Sigmoid colon (tissue), 7 donors: ENCODE measurements around the gene RAVER2. TPM values are rescaled to one million over a fixed set of nuclear protein-coding genes. Genes with fewer than 3 reads are reported as not detected.

Experiments used
- DNase-seq: peaks from one replicate; pipeline ENCODE4 v3.0.0-alpha.2; 2019
- H3K27ac ChIP-seq, 4 donors: fragments of 200-600 bp; sonication (generic); one replicate each; pipeline ENCODE4 v1.5.1; 2016 to 2019; ENCODE audit warnings: mild to moderate bottlenecking in 1 of 4
- H3K27me3 ChIP-seq, 3 donors: fragments of 200-600 bp; sonication (generic); one replicate each; pipeline ENCODE4 v1.5.1; 2019; ENCODE audit warnings: mild to moderate bottlenecking in 1 of 3
- H3K36me3 ChIP-seq, 4 donors: fragments of 200-600 bp; sonication (generic); one replicate each; pipeline ENCODE4 v1.5.1; 2016 to 2019
- H3K4me1 ChIP-seq, 4 donors: fragments of 200-600 bp; sonication (generic); one replicate each; pipeline ENCODE4 v1.5.1; 2017 to 2019
- H3K4me3 ChIP-seq, 4 donors: fragments of 200-600 bp; sonication (generic); one replicate each; pipeline ENCODE4 v1.5.1; 2017 to 2019; ENCODE audit warnings: mild to moderate bottlenecking in 2 of 4, moderate library complexity in 1 of 4
- H3K9me3 ChIP-seq, 4 donors: fragments of 200-600 bp in 3 of 4; sonication (generic) in 3 of 4; one replicate each; pipeline versions ENCODE4 v1.5.1 to v1.6.1; 2013 to 2019
- EP300 ChIP-seq, 4 donors: sonication (generic); formaldehyde crosslinking; IDR thresholded peaks; one replicate each; pipeline ENCODE4 v1.6.1; 2017; ENCODE audit warnings: antibody characterized with exemption in 4 of 4
- POLR2A ChIP-seq, 2 donors: fragments of 450-650 bp; IDR thresholded peaks; one replicate each; pipeline ENCODE4 v1.6.1; 2016; ENCODE audit warnings: antibody characterized with exemption in 2 of 2, mild to moderate bottlenecking in 2 of 2, moderate library complexity in 2 of 2
- POLR2AphosphoS5 ChIP-seq, 4 donors: sonication (generic); formaldehyde crosslinking; IDR thresholded peaks; one replicate each; pipeline ENCODE4 v1.6.1; 2017; ENCODE audit warnings: antibody characterized with exemption in 4 of 4
- WGBS, 2 donors: extraction: QIAGEN DNeasy Blood & Tissue Kit; methylation state at CpG; one replicate each; pipeline ENCODE4 v1.1.7; 2013; 5-methylcytosine and 5-hydroxymethylcytosine counted together
- intact Hi-C: fragments of 100-400 bp; cut with DNase I; formaldehyde crosslinking; loops from one replicate; pipeline ENCODE4 v1.15.1; 2023
- polyA plus RNA-seq, 3 donors: library from polyadenylated mRNA; stranded (reverse); fragments of 200-250 nt; gene quantifications; one replicate each; pipeline ENCODE4 v1.2.3, GENCODE V29; 2013
- total RNA-seq, 4 donors: library from RNA; depleted of rRNA; stranded (reverse); fragments of >200 nt; gene quantifications; one replicate each; pipeline ENCODE4 v1.1.0, GENCODE V29; 2016
- TF ChIP-seq, protein P1 (sequence below), 4 experiments: fragments of 450-650 bp in 3 of 4; fragments of 200-600 bp in 1 of 4; IDR thresholded peaks; one replicate each; pipeline ENCODE4 v1.5.1; 2016 to 2019; ENCODE audit warnings: antibody characterized with exemption in 4 of 4, mild to moderate bottlenecking in 3 of 4, moderate library complexity in 2 of 4
- donor health status: healthy with polysubstance abuse.
- donor health status: Bipolar disorder and iron deficiency.
- donor health status: healthy.

The RAVER2 gene
- total and polyA plus RNA-seq, 7 donors = 11.9 to 48.8 (median 17.5) TPM

DNA sequence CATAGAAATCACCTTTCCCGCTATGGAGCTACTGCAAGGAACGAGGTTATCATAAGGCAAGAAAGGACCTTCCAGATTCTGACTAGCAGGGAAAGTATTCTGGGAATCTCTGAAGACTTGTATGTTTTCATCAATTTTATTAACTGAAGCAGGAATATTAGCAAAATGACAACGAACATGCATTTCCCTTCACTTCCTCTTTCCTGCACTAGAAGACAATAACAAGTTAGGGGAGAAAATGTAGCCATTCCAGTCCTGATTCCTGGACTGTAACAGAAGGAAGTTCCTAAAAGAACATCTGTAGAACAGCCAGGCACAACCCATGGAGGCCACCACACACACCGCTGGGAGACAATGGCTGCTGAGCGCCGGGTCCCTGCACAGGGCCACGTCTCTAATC is 106.8 kb downstream of the RAVER2 start:
- 82 to 92% methylated on average over 7 of the region's 7 CpGs for WGBS, 2 donors
- Histone ChIP-seq H3K4me1 (peaks cover 0 to 8% (median 6%) of the 10 kb centered on the region in 4 donors), H3K4me3 (no peak overlapping the region), H3K27me3 (no peaks in the 10 kb centered on the region), H3K9me3 (no peaks in the 10 kb centered on the region), H3K36me3 (peaks cover 14 to 89% (median 39%) of the 10 kb centered on the region in 4 donors), H3K27ac (no peak overlapping the region)
- intact Hi-C loops = no loop called here
- TF ChIP-seq EP300 (IDR thresholded peaks at IDR 0.05) = no peak
- TF ChIP-seq POLR2A (IDR thresholded peaks at IDR 0.05) = no peak
- no peak for TF ChIP-seq POLR2AphosphoS5 (IDR thresholded peaks at IDR 0.05)
- TF ChIP-seq, protein P1, sequence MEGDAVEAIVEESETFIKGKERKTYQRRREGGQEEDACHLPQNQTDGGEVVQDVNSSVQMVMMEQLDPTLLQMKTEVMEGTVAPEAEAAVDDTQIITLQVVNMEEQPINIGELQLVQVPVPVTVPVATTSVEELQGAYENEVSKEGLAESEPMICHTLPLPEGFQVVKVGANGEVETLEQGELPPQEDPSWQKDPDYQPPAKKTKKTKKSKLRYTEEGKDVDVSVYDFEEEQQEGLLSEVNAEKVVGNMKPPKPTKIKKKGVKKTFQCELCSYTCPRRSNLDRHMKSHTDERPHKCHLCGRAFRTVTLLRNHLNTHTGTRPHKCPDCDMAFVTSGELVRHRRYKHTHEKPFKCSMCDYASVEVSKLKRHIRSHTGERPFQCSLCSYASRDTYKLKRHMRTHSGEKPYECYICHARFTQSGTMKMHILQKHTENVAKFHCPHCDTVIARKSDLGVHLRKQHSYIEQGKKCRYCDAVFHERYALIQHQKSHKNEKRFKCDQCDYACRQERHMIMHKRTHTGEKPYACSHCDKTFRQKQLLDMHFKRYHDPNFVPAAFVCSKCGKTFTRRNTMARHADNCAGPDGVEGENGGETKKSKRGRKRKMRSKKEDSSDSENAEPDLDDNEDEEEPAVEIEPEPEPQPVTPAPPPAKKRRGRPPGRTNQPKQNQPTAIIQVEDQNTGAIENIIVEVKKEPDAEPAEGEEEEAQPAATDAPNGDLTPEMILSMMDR (IDR thresholded peaks at IDR 0.05) = no peak
- no peak for DNase-seq

- H3K9me3 ChIP-seq = no peaks in the 10 kb centered on the region
- H3K4me1 ChIP-seq = peaks cover 0 to 11% (median 8%) of the 10 kb centered on the region in 4 donors
- 94 to 95% methylated on average over 5 of the region's 5 CpGs for WGBS, 2 donors
- no peak overlapping the region for H3K4me3 ChIP-seq
- H3K36me3 ChIP-seq = peaks cover 14 to 89% (median 41%) of the 10 kb centered on the region in 4 donors
- TF ChIP-seq POLR2AphosphoS5 (IDR thresholded peaks at IDR 0.05) = no peak
- no peak for TF ChIP-seq POLR2A (IDR thresholded peaks at IDR 0.05)
- TF ChIP-seq, protein P1 (IDR thresholded peaks at IDR 0.05) = no peak
- no peak for TF ChIP-seq EP300 (IDR thresholded peaks at IDR 0.05)
- H3K27ac ChIP-seq = no peak overlapping the region
- intact Hi-C loops = loop anchor here (5.0 kb wide), 2 partner anchors 113 to 213 kb away; partner anchors contain the start of gene JAK1
- H3K27me3 ChIP-seq = no peaks in the 10 kb centered on the region
- DNase-seq = no peak
These were observed 109.8 kb downstream of the RAVER2 start for GRCh38 chr1:64854674-64855073.

DNA sequence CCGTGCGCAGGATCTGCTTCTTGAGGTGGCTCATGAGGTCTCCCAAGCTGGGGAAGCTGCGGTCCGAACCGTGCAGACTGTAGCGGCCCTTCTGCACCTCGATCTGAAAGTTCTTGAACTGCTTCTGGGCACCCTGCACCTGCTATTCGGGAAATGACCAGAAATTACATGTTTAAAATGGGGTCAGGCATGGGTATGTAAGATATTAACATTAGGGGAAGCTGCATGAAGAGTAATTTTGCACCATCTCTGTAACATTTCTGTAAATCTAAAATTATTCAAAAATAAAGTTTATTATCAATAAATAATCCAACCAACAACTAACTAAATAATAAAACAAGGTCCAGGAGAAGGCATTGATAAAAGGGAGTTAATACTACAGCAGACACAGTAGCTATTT is 110.7 kb downstream of the RAVER2 start:
- Histone ChIP-seq H3K36me3 (peaks cover 7 to 86% (median 38%) of the 10 kb centered on the region in 4 donors), H3K4me3 (no peak overlapping the region), H3K27me3 (no peaks in the 10 kb centered on the region), H3K4me1 (peaks cover 0 to 11% (median 8%) of the 10 kb centered on the region in 4 donors), H3K27ac (peak overlapping the region in 1 of 4 donors; percentile 71), H3K9me3 (no peaks in the 10 kb centered on the region)
- intact Hi-C loops = loop anchor here (5.0 kb wide), 2 partner anchors 112 to 212 kb away; partner anchors contain the start of gene JAK1
- WGBS, 2 donors = 90 to 95% methylated on average over 8 of the region's 8 CpGs
- no peak for DNase-seq
- TF ChIP-seq POLR2A (IDR thresholded peaks at IDR 0.05) (no peak), EP300 (IDR thresholded peaks at IDR 0.05) (no peak), POLR2AphosphoS5 (IDR thresholded peaks at IDR 0.05) (no peak)
- TF ChIP-seq, protein P1 (IDR thresholded peaks at IDR 0.05) = no peak

DNA sequence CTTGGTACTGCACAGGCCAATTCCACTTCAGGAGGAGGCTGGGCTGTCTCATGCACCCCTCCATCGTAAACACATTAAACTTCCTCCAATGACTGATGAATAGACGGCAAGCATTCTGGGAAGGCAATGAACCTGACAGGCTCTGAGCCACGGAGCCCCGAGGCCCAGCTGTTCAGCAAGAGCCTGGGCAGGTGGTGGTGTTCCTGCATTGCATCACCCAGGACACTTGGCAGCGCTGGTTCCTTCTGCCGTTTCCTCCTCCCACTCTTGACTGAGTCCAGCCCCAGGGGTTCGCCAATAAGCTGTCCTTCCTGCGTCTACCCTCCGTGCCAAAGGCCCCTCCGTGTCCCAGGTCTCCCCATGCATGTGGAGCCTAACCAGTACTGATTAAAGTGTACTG is 111.7 kb downstream of the RAVER2 start:
- DNase-seq = peak; percentile 93
- no peak overlapping the region for H3K4me3 ChIP-seq
- H3K36me3 ChIP-seq = peaks cover 0 to 83% (median 36%) of the 10 kb centered on the region in 4 donors
- H3K9me3 ChIP-seq = no peaks in the 10 kb centered on the region
- peaks cover 0 to 11% (median 8%) of the 10 kb centered on the region in 4 donors for H3K4me1 ChIP-seq
- TF ChIP-seq POLR2AphosphoS5 (IDR thresholded peaks at IDR 0.05) (peak; percentile 70 to 92 (median 90)), EP300 (IDR thresholded peaks at IDR 0.05) (peak in 2 of 4 donors; percentile 62), POLR2A (IDR thresholded peaks at IDR 0.05) (no peak)
- TF ChIP-seq, protein P1 (IDR thresholded peaks at IDR 0.05) = no peak
- 61 to 72% methylated on average over 10 of the region's 10 CpGs for WGBS, 2 donors
- H3K27me3 ChIP-seq = no peaks in the 10 kb centered on the region
- intact Hi-C loops = loop anchor here (5.0 kb wide), 2 partner anchors 111 to 211 kb away; partner anchors contain the start of gene JAK1
- peak overlapping the region in 3 of 4 donors; percentile 5 to 71 (median 64) for H3K27ac ChIP-seq
